Erythroblast (primary cell): ENCODE measurements around the gene GFRA4.

Experiments
- GATA1 ChIP-seq: IDR thresholded peaks from 2 replicates; pipeline ENCODE4 v1.6.1; 2011; ENCODE audit warnings: low read depth, mild to moderate bottlenecking, control low read depth, low read length, moderate library complexity
- POLR2A ChIP-seq: IDR thresholded peaks from 2 replicates; pipeline ENCODE4 v1.6.1; 2011; ENCODE audit warnings: mild to moderate bottlenecking, low read length

- TF ChIP-seq POLR2A (no peak), GATA1 (no peak)
These were observed 16.8 kb upstream of the GFRA4 start for GRCh38 chr20:3679749-3680700.
